Stomach (tissue), 9 donors: ENCODE measurements around the gene PYGO2. TPM values are rescaled to one million over a fixed set of nuclear protein-coding genes. Genes with fewer than 3 reads are reported as not detected.

ENCODE experiments used
- DNase-seq, 2 donors: peaks; one replicate each; pipeline versions ENCODE4 v3.0.0 to v3.0.0-alpha.2; 2013 to 2019
- H3K27ac ChIP-seq, 5 donors: fragments of 200-600 bp in 4 of 5; sonication (generic) in 4 of 5; one replicate each; pipeline ENCODE4 v1.5.1; 2013 to 2019; ENCODE audit warnings: mild to moderate bottlenecking in 1 of 5, moderate library complexity in 1 of 5
- H3K27me3 ChIP-seq, 3 donors: fragments of 200-600 bp; sonication (generic); one replicate each; pipeline ENCODE4 v1.5.1; 2017 to 2019; ENCODE audit warnings: mixed run types in 1 of 3
- H3K36me3 ChIP-seq, 4 donors: fragments of 200-600 bp; sonication (generic); 1 replicate in 3 of 4; 2 replicates in 1 of 4; pipeline ENCODE4 v1.5.1; 2016 to 2019
- H3K4me1 ChIP-seq, 4 donors: fragments of 200-600 bp; sonication (generic); one replicate each; pipeline ENCODE4 v1.5.1; 2016 to 2019
- H3K4me3 ChIP-seq, 4 donors: fragments of 200-600 bp; sonication (generic) in 3 of 4; one replicate each; pipeline ENCODE4 v1.5.1; 2016 to 2019; ENCODE audit warnings: mild to moderate bottlenecking in 1 of 4
- H3K9me3 ChIP-seq, 4 donors: fragments of 200-600 bp; sonication (generic); one replicate each; pipeline ENCODE4 v1.5.1; 2016 to 2019
- EP300 ChIP-seq: sonication (generic); formaldehyde crosslinking; IDR thresholded peaks from one replicate; pipeline ENCODE4 v1.6.1; 2017; ENCODE audit warnings: antibody characterized with exemption
- POLR2A ChIP-seq, 4 donors: fragments of 450-650 bp; IDR thresholded peaks; one replicate each; pipeline ENCODE4 v1.6.1; 2016; ENCODE audit warnings: antibody characterized with exemption in 4 of 4, control low read depth in 2 of 4, mild to moderate bottlenecking in 1 of 4, moderate library complexity in 1 of 4
- POLR2AphosphoS5 ChIP-seq, 3 donors: sonication (generic); formaldehyde crosslinking; IDR thresholded peaks; one replicate each; pipeline ENCODE4 v1.6.1; 2016; ENCODE audit warnings: antibody characterized with exemption in 3 of 3
- WGBS, 5 donors: extraction: QIAGEN DNeasy Blood & Tissue Kit in 3 of 5; methylation state at CpG; one replicate each; pipeline versions ENCODE4 v1.1.5 to v1.1.7; 2013 to 2018; 5-methylcytosine and 5-hydroxymethylcytosine counted together
- intact Hi-C: fragments of 100-400 bp; cut with DNase I; formaldehyde crosslinking; loops from one replicate; pipeline ENCODE4 v1.15.1; 2023; ENCODE audit warnings: low total_unique reads
- polyA plus RNA-seq, 3 donors: library from polyadenylated mRNA; stranded (reverse); fragments of 200-250 nt; gene quantifications; one replicate each; pipeline ENCODE4 v1.2.3, GENCODE V29; 2013
- total RNA-seq, 5 donors: library from RNA; depleted of rRNA; stranded (reverse); fragments of >200 nt; gene quantifications; one replicate each; pipeline versions ENCODE4 v1.1.0 to v1.2.3, GENCODE V29; 2014 to 2016
- TF ChIP-seq, protein P1 (sequence below), 7 experiments: fragments of 450-650 bp in 4 of 7; fragments of 200-600 bp in 3 of 7; sonication (generic) in 3 of 7; IDR thresholded peaks; one replicate each; pipeline ENCODE4 v1.5.1; 2016 to 2019; ENCODE audit warnings: antibody characterized with exemption in 7 of 7, control low read depth in 2 of 7, mild to moderate bottlenecking in 1 of 7
- donor health status: healthy with polysubstance abuse.
- donor health status: Bipolar disorder and iron deficiency.
- donor health status: healthy.

PYGO2 gene
- total and polyA plus RNA-seq, 8 donors = 8.1 to 75.3 (median 19.7) TPM

DNA sequence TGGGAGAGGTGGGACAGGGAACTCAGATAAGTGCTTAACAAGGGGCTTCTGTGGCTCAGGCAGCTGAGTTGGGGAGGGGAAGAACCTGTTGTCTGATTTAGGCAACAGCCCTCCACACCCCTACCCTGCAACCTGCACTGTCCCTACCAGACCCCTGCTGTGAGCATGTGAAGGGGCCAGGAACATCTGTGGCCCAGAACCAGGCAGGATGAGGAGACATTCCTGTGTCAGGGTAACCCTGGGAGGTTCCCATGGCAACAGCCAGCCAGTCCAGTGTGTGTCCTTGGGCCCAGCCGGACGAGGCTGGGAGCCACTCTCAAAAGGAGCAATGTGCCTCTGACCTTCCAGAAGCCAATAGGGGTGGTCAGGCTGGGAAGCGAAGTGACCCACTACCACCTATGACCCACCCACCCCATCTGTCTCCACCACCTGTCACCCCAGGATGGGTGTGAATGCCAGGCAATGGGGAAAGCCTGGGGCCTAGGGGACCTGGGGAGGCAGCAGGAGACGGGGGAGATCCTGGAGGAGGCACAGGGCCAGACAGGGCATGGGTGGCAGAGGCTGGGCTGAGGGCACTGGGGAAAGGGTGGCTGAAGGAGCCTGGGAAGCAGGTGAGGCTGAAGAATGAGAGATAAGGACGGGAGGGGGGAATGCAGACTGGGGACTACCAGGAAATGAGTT, 20.1 kb downstream of the PYGO2 start:
- no peak overlapping the region for H3K4me3 ChIP-seq
- no peaks in the 10 kb centered on the region for H3K27me3 ChIP-seq
- H3K9me3 ChIP-seq = no peaks in the 10 kb centered on the region
- peak; percentile 48 to 76 for DNase-seq
- TF ChIP-seq POLR2AphosphoS5 (IDR thresholded peaks at IDR 0.05) (no peak), POLR2A (IDR thresholded peaks at IDR 0.05) (no peak), EP300 (no peak)
- TF ChIP-seq, protein P1, sequence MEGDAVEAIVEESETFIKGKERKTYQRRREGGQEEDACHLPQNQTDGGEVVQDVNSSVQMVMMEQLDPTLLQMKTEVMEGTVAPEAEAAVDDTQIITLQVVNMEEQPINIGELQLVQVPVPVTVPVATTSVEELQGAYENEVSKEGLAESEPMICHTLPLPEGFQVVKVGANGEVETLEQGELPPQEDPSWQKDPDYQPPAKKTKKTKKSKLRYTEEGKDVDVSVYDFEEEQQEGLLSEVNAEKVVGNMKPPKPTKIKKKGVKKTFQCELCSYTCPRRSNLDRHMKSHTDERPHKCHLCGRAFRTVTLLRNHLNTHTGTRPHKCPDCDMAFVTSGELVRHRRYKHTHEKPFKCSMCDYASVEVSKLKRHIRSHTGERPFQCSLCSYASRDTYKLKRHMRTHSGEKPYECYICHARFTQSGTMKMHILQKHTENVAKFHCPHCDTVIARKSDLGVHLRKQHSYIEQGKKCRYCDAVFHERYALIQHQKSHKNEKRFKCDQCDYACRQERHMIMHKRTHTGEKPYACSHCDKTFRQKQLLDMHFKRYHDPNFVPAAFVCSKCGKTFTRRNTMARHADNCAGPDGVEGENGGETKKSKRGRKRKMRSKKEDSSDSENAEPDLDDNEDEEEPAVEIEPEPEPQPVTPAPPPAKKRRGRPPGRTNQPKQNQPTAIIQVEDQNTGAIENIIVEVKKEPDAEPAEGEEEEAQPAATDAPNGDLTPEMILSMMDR (IDR thresholded peaks at IDR 0.05) = no peak
- H3K27ac ChIP-seq = peak overlapping the region; percentile 49 to 85 (median 71)
- WGBS, 5 donors = 33 to 44% (median 38%) methylated on average over 3 to 5 of the region's 5 CpGs
- peaks cover 7 to 24% (median 19%) of the 10 kb centered on the region in 4 donors for H3K36me3 ChIP-seq
- intact Hi-C loops = no loop called here
- peaks cover 42 to 76% (median 58%) of the 10 kb centered on the region in 4 donors for H3K4me1 ChIP-seq

DNA sequence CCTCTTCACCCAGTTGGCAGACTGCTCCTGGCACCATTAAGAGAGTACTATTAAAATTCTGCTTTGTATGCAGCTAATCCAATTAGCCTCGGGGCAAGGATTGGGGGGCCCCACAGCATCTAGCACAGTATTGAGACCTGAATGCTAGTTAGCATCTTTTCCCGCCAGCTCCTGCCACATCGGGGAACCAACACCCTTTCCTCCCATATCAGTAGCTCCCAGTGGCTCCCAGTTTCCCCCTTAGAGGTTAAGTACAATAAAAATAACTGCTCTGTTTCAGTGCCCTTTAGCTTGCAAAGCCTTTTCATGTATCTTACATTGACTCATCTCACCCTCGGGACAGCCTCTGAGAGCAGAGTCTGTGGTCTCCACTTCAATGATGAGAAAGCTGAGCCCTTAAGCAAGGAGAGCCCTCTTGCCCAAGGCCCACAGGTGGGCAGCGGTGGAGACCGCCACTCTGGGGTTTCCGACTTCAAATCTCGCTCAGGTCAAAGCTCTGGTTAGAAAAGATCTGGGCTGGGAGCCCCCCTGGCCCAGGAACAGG, 20.9 kb downstream of the PYGO2 start:
- Histone ChIP-seq H3K27ac (peak overlapping the region in 4 of 5 donors; percentile 10 to 85 (median 72)), H3K9me3 (no peaks in the 10 kb centered on the region), H3K27me3 (no peaks in the 10 kb centered on the region), H3K36me3 (peaks cover 3 to 16% (median 12%) of the 10 kb centered on the region in 4 donors), H3K4me3 (no peak overlapping the region), H3K4me1 (peaks cover 45 to 83% (median 64%) of the 10 kb centered on the region in 4 donors)
- no peak for TF ChIP-seq POLR2AphosphoS5 (IDR thresholded peaks at IDR 0.05)
- TF ChIP-seq, protein P1 (IDR thresholded peaks at IDR 0.05) = no peak
- no peak for TF ChIP-seq EP300
- no peak for TF ChIP-seq POLR2A (IDR thresholded peaks at IDR 0.05)
- intact Hi-C loops = no loop called here
- 66 to 75% (median 70%) methylated on average over 7 to 8 of the region's 8 CpGs for WGBS, 5 donors
- DNase-seq = no peak

DNA sequence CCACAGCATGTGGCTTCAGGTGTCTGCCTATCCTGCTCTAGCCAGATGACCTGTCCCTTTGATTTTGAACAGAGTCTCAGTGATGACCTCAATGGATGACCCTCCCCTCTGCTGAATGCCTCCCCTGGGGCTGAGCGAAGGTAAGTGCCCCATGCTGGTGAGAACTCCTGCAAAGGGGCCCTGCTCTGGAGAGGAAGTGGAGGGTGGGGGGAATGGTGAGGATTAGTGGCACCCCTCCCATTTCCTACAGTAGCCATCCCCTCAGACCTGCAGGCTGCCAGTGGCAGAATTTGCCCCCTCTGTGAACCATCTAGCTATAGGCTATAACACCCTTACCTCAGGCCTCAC, 21.4 kb downstream of the PYGO2 start:
- Histone ChIP-seq H3K9me3 (no peaks in the 10 kb centered on the region), H3K4me1 (peaks cover 51 to 84% (median 67%) of the 10 kb centered on the region in 4 donors), H3K36me3 (peaks cover 3 to 11% (median 6%) of the 10 kb centered on the region in 4 donors), H3K27me3 (no peaks in the 10 kb centered on the region), H3K27ac (peak overlapping the region in 2 of 5 donors; percentile 74 to 85), H3K4me3 (no peak overlapping the region)
- TF ChIP-seq, protein P1 (IDR thresholded peaks at IDR 0.05) = no peak
- no peak for TF ChIP-seq POLR2A (IDR thresholded peaks at IDR 0.05)
- no peak for TF ChIP-seq EP300
- TF ChIP-seq POLR2AphosphoS5 (IDR thresholded peaks at IDR 0.05) = no peak
- intact Hi-C loops = no loop called here
- DNase-seq = no peak
- WGBS, 5 donors = 81 to 100% (median 89%) methylated on average over 1 of the region's 1 CpG

DNA sequence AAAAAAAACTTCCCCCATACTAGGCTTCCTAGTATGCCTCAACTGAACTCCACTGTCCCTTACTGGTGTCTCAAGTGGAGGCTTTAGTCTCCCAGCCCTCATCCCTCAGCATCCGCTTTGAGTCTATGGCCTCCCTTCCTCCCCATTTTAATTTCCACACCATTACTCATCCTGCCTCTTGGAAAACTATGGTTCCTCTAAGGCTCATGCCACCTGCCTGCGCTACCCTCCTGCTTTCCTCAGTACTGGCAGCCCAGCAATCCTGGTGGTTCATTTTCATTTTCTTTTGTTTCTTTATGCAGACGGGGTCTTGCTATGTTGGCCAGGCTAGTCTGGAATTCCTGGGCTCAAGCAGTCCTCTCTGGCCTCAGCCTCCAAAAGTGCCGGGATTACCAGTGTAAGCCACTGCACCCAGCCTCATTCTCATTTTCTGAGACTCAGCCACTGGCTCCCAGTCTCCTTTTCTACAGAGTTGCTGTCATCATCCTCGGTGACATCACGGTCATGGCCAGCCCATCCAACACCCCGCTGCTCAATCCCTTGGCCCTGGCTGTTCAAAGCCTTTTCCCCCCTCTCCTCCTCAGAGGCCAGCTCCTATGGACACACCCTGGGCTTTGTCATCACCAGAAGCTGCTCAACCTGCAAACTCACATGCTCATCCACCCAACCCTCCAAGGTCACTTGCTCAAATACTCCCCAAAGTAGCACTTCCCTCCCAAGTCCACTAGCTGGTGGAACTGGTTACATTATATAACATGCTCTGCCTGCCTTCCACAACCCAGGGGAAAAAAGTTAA, 22.8 kb downstream of the PYGO2 start:
- Histone ChIP-seq H3K36me3 (no peaks in the 10 kb centered on the region), H3K4me3 (no peak overlapping the region), H3K9me3 (no peaks in the 10 kb centered on the region), H3K27me3 (no peaks in the 10 kb centered on the region), H3K27ac (peak overlapping the region; percentile 5 to 99 (median 98)), H3K4me1 (peaks cover 42 to 76% (median 57%) of the 10 kb centered on the region in 4 donors)
- intact Hi-C loops = no loop called here
- 96 to 99% (median 98%) methylated on average over 7 of the region's 7 CpGs for WGBS, 5 donors
- DNase-seq = no peak
- TF ChIP-seq POLR2A (IDR thresholded peaks at IDR 0.05) (no peak), EP300 (no peak), POLR2AphosphoS5 (IDR thresholded peaks at IDR 0.05) (no peak)
- TF ChIP-seq, protein P1 (IDR thresholded peaks at IDR 0.05) = no peak
